Osteoblast (primary cell): ENCODE measurements around the gene CCL26. TPM values are rescaled to one million over a fixed set of nuclear protein-coding genes. Genes with fewer than 3 reads are reported as not detected.

Source experiments
- DNase-seq: peaks from one replicate; pipeline ENCODE4 v3.0.0; 2011; ENCODE audit warnings: low spot score, mixed read lengths; ENCODE audit not compliant: insufficient read length; ENCODE audit errors: missing footprints
- H2AFZ ChIP-seq: 2 replicates; pipeline ENCODE4 v1.6.0; 2011; ENCODE audit warnings: mild to moderate bottlenecking, low read length
- H3K27ac ChIP-seq: 2 replicates; pipeline ENCODE4 v1.5.1; 2011; ENCODE audit warnings: mild to moderate bottlenecking, low read depth, low read length, moderate library complexity
- H3K27me3 ChIP-seq: 2 replicates; pipeline ENCODE4 v1.6.0; 2012; ENCODE audit warnings: mild to moderate bottlenecking, control low read depth, inconsistent platforms, low read length, moderate library complexity; ENCODE audit not compliant: insufficient read depth
- H3K36me3 ChIP-seq: 2 replicates; pipeline ENCODE4 v1.5.1; 2011; ENCODE audit warnings: mild to moderate bottlenecking, low read length, control low read depth, moderate library complexity; ENCODE audit not compliant: insufficient read depth
- H3K4me1 ChIP-seq: 2 replicates; pipeline ENCODE4 v1.5.1; 2011; ENCODE audit warnings: mild to moderate bottlenecking, low read length, control low read depth, moderate library complexity; ENCODE audit not compliant: insufficient read depth
- H3K4me2 ChIP-seq: 2 replicates; pipeline ENCODE4 v1.6.0; 2011; ENCODE audit warnings: mild to moderate bottlenecking, low read length; ENCODE audit not compliant: insufficient read depth
- H3K4me3 ChIP-seq: fragments of 200-600 bp; sonication (generic); 3 replicates; pipeline ENCODE4 v1.5.1; 2012; ENCODE audit warnings: mild to moderate bottlenecking, low read length, inconsistent platforms; ENCODE audit not compliant: insufficient read depth
- H3K79me2 ChIP-seq: 2 replicates; pipeline ENCODE4 v1.6.0; 2012; ENCODE audit warnings: mild to moderate bottlenecking, low read length, control low read depth, inconsistent platforms; ENCODE audit not compliant: insufficient read depth
- H3K9me3 ChIP-seq: 2 replicates; pipeline ENCODE4 v1.5.1; 2011; ENCODE audit warnings: low read depth, low read length, control low read depth
- H4K20me1 ChIP-seq: 2 replicates; pipeline ENCODE4 v1.6.0; 2012; ENCODE audit warnings: mild to moderate bottlenecking, low read length, control low read depth; ENCODE audit not compliant: insufficient read depth
- total RNA-seq: library from RNA; depleted of rRNA; stranded (reverse); fragments of >200 nt; gene quantifications from 2 replicates; pipeline ENCODE4 v1.2.3, GENCODE V29; 2012
- TF ChIP-seq, protein P1 (sequence below): IDR thresholded peaks from 2 replicates; pipeline ENCODE4 v1.5.1; 2011; ENCODE audit warnings: mild to moderate bottlenecking, low read depth, low read length, moderate library complexity; ENCODE audit errors: extremely low read depth

The CCL26 gene
- total RNA-seq, 1 donor = 1.1 TPM

GRCh38 chr7:75737856-75738603, 34.0 kb downstream of the CCL26 start:
- peak; percentile 84 for DNase-seq
- Histone ChIP-seq H3K27ac (peak overlapping the region; percentile 65), H3K36me3 (no peaks in the 10 kb centered on the region), H3K4me3 (peak overlapping the region; percentile 98), H4K20me1 (no peaks in the 10 kb centered on the region), H3K4me2 (peak overlapping the region; percentile 94), H3K27me3 (no peaks in the 10 kb centered on the region), H2AFZ (peak overlapping the region; percentile 94), H3K4me1 (peaks cover 25% of the 10 kb centered on the region), H3K9me3 (no peaks in the 10 kb centered on the region), H3K79me2 (peaks cover 21% of the 10 kb centered on the region)
- TF ChIP-seq, protein P1, sequence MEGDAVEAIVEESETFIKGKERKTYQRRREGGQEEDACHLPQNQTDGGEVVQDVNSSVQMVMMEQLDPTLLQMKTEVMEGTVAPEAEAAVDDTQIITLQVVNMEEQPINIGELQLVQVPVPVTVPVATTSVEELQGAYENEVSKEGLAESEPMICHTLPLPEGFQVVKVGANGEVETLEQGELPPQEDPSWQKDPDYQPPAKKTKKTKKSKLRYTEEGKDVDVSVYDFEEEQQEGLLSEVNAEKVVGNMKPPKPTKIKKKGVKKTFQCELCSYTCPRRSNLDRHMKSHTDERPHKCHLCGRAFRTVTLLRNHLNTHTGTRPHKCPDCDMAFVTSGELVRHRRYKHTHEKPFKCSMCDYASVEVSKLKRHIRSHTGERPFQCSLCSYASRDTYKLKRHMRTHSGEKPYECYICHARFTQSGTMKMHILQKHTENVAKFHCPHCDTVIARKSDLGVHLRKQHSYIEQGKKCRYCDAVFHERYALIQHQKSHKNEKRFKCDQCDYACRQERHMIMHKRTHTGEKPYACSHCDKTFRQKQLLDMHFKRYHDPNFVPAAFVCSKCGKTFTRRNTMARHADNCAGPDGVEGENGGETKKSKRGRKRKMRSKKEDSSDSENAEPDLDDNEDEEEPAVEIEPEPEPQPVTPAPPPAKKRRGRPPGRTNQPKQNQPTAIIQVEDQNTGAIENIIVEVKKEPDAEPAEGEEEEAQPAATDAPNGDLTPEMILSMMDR = no peak

DNA sequence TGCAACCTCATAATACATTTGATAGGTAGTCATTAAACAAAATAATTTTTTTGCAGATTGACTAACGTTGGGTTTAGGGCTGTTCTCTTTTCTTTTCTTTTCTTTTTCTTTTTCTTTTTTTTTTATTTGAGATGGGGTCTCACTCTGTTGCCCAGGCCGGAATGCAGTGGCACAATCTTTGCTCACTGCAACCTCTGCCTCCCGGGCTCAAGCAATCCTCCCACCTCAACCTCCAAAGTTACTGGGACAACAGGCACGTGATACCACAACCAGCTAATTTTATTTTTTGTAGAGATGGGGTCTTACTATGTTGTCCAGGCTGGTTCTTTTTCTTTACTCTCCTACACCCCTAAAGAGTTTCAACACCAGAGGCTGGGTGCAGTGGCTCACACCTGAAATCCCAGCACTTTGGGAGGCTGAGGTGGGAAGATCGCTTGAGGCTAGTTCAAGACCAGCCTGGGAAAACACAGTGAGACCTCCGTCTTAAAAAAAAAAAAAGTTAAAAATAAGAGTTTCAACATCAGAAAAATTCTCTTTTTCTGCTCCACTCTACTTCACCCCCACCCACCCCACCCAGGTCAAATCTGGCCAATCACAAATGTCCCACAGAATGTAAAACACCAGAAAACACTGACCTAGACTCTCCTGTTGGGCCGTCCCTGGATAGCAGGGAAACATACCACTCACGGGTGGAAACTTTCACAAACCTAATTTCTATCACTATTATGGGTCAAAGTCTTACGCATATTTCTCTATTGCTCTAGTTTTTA, 36.2 kb downstream of the CCL26 start:
- Histone ChIP-seq H4K20me1 (no peaks in the 10 kb centered on the region), H3K36me3 (no peaks in the 10 kb centered on the region)
- DNase-seq = no peak

GRCh38 chr7:75734586-75735458, 37.2 kb downstream of the CCL26 start:
- Histone ChIP-seq H3K36me3 (no peaks in the 10 kb centered on the region), H3K4me1 (peaks cover 35% of the 10 kb centered on the region), H3K9me3 (no peaks in the 10 kb centered on the region), H3K27ac (peak overlapping the region; percentile 50), H3K79me2 (peaks cover 21% of the 10 kb centered on the region), H4K20me1 (no peaks in the 10 kb centered on the region), H3K4me3 (no peak overlapping the region), H3K27me3 (no peaks in the 10 kb centered on the region), H3K4me2 (no peak overlapping the region), H2AFZ (peak overlapping the region; percentile 11)
- TF ChIP-seq, protein P1 = no peak
- no peak for DNase-seq

More for the DNA sequence above, 36.2 kb downstream of the CCL26 start:
- H3K79me2 ChIP-seq = peaks cover 21% of the 10 kb centered on the region
- TF ChIP-seq, protein P1 = no peak
- no peak overlapping the region for H3K4me2 ChIP-seq
- no peak overlapping the region for H3K27ac ChIP-seq
- H3K9me3 ChIP-seq = no peaks in the 10 kb centered on the region
- H3K4me3 ChIP-seq = no peak overlapping the region
- H3K27me3 ChIP-seq = no peaks in the 10 kb centered on the region
- no peak overlapping the region for H2AFZ ChIP-seq
- peaks cover 35% of the 10 kb centered on the region for H3K4me1 ChIP-seq
